Uterus (tissue), 2 donors: ENCODE results near the gene ENTREP1.
A peak's percentile ranks its signal among the peaks of the same experiment; 100 is the strongest.

Source experiments
- POLR2A ChIP-seq, 2 donors: fragments of 450-650 bp; IDR thresholded peaks; one replicate each; pipeline ENCODE4 v1.6.1; 2016; ENCODE audit warnings: antibody characterized with exemption in 2 of 2, mild to moderate bottlenecking in 1 of 2, moderate library complexity in 1 of 2
- TF ChIP-seq, protein P1 (sequence below), 4 experiments: fragments of 200-600 bp in 2 of 4; fragments of 450-650 bp in 2 of 4; sonication (generic) in 2 of 4; IDR thresholded peaks; one replicate each; pipeline ENCODE4 v1.5.1; 2016 to 2019; ENCODE audit warnings: antibody characterized with exemption in 4 of 4, mild to moderate bottlenecking in 2 of 4, moderate library complexity in 1 of 4

GRCh38 chr9:69324549-69325401, at the start of gene ENTREP1:
- TF ChIP-seq, protein P1, sequence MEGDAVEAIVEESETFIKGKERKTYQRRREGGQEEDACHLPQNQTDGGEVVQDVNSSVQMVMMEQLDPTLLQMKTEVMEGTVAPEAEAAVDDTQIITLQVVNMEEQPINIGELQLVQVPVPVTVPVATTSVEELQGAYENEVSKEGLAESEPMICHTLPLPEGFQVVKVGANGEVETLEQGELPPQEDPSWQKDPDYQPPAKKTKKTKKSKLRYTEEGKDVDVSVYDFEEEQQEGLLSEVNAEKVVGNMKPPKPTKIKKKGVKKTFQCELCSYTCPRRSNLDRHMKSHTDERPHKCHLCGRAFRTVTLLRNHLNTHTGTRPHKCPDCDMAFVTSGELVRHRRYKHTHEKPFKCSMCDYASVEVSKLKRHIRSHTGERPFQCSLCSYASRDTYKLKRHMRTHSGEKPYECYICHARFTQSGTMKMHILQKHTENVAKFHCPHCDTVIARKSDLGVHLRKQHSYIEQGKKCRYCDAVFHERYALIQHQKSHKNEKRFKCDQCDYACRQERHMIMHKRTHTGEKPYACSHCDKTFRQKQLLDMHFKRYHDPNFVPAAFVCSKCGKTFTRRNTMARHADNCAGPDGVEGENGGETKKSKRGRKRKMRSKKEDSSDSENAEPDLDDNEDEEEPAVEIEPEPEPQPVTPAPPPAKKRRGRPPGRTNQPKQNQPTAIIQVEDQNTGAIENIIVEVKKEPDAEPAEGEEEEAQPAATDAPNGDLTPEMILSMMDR (IDR thresholded peaks at IDR 0.05) = peak in 1 of 4 experiments; percentile 8
- peak in 1 of 2 donors; percentile 40 for TF ChIP-seq POLR2A (IDR thresholded peaks at IDR 0.05)
